Bronchial smooth muscle cell (primary cell): Measurements from ENCODE around the gene QSER1. TPM values are rescaled to one million over a fixed set of nuclear protein-coding genes. Genes with fewer than 3 reads are reported as not detected.

Experiments used
- total RNA-seq: library from RNA; depleted of rRNA; stranded (reverse); fragments of >200 nt; gene quantifications from 2 replicates; pipeline ENCODE4 v1.2.1, GENCODE V29; 2014

QSER1 gene
- 7.2 and 10.6 TPM in 2 replicates for total RNA-seq

DNA sequence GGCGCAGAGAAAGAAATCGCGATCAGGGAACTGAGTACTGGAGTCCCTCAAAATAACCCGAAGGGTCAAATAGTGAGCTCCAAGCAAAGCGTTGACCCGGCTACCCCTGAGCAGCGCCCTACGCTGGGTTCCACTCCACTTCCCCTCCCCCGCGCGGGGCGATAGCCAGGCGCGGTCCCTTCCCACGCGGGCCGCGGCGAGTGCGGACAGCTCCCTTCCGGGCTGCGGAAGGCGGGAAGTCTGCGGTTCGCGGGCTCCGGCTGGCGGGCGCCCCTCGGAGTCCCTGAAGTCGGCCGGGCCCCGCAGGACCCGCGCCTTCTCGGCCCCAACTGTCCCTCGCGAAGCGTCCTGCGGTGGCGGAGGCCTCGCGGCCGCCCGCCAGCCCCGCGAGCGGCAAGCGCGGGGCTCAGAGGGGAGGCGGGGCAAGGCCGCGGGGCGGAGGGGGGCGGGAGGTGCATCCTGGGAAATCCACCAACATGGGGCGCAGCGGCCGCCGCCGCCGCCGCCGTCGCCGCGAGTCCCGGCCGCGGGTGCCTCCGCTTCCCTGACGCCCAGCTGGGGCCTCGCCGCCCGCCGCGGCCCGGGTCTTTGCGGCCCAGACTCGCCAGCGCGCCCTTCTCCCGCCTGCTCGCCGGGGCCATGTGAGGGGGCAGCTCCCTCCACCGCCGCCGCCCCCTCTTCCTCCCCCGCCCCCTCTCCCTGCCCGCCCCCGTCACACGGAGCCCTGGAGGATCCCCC, at the start of gene QSER1:
Gene QSER1, plus strand, starts transcription at position 457 of the 738 bp plus-strand sequence. CDS start 315 bp downstream, outside the sequence.

DNA sequence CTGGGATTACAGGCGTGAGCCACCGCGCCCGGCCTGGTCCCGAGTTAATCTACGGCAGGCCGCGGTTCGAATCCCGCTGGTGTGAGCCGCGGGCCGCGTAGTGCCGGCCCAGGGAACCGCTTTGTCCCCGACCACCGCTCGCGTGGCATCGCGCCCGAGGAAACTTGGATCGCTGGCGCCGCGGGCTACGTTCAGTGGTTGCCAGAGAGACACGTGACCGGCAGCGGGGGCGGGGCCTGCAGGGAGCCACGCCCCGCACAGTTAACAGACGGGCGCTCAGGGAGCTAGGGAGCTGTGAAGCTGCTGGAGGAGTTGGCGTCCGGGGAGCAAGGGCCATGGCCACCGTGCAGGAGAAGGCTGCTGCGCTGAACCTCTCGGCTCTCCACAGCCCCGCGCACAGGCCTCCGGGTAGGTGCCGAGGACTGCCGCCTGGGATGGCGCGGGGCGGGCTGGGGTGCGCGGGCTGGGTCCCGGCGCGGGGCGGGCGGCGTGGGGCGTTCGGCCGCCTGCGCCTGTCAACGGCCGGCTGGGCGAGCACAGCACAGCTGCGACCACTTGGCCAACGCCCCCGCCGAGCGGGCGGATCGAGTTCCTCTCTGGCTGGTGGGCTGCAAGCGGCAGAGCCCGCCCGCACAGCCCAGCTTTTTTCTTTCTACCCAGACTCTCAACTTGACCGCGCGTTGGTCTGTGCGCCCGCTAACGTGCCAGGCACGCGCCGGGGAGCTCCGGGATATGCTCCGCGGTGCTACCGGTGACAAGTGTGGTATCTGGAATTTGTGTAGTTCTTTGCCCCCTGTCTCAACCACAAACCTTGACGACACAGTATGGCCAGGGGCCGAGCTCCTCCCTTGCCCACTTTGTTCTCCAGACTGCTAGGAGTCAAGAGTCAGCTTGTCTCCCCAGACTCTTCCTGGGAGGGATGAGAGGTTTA, 123.3 kb downstream of the QSER1 start, which contains the start of gene DEPDC7:
Gene DEPDC7, plus strand, starts transcription at position 258 of the 931 bp plus-strand sequence. Its CDS starts 78 bp downstream, at position 336.

Other genes with a start within 250 kb of the QSER1 start
- under 0.01 TPM in 1 of 2 replicates, not detected in the other for gene CCDC73, start 98.1 kb upstream of the QSER1 start, total RNA-seq
- gene PRRG4, start 62.9 kb upstream of the QSER1 start, total RNA-seq: 0.16 TPM in 1 of 2 replicates, not detected in the other
- 3.0 and 5.7 TPM in 2 replicates for gene DEPDC7, start 123.1 kb downstream of the QSER1 start, total RNA-seq
- 11.7 and 14.7 TPM in 2 replicates for gene TCP11L1, start 146.8 kb downstream of the QSER1 start, total RNA-seq